HEK293T (cell line): ENCODE data around the gene RAB10.

ENCODE experiments used
- ARNT ChIP-seq: fragments of 450-650 bp; IDR thresholded peaks from 2 replicates; pipeline ENCODE4 v1.6.1; 2017; ENCODE audit warnings: mild to moderate bottlenecking
- BHLHE40 ChIP-seq: fragments of 450-650 bp; IDR thresholded peaks from 2 replicates; pipeline ENCODE4 v1.6.1; 2016; ENCODE audit warnings: mild to moderate bottlenecking, moderate library complexity, borderline replicate concordance
- FOXA1 ChIP-seq: fragments of 450-650 bp; IDR thresholded peaks from 2 replicates; pipeline ENCODE4 v1.6.1; 2016; ENCODE audit warnings: mild to moderate bottlenecking
- FOXM1 ChIP-seq: fragments of 450-650 bp; IDR thresholded peaks from 2 replicates; pipeline ENCODE4 v1.6.1; 2017; ENCODE audit warnings: mild to moderate bottlenecking, borderline replicate concordance
- HDGF ChIP-seq: fragments of 450-650 bp; IDR thresholded peaks from 2 replicates; pipeline ENCODE4 v1.6.1; 2017; ENCODE audit warnings: antibody characterized with exemption, borderline replicate concordance
- LEF1 ChIP-seq: fragments of 450-650 bp; IDR thresholded peaks from 2 replicates; pipeline ENCODE4 v1.6.1; 2017; ENCODE audit warnings: mild to moderate bottlenecking, borderline replicate concordance
- SP1 ChIP-seq: fragments of 450-650 bp; IDR thresholded peaks from 2 replicates; pipeline ENCODE4 v1.6.1; 2017
- SUZ12 ChIP-seq: fragments of 450-650 bp; IDR thresholded peaks from 2 replicates; pipeline ENCODE4 v1.6.1; 2016; ENCODE audit warnings: mild to moderate bottlenecking

DNA sequence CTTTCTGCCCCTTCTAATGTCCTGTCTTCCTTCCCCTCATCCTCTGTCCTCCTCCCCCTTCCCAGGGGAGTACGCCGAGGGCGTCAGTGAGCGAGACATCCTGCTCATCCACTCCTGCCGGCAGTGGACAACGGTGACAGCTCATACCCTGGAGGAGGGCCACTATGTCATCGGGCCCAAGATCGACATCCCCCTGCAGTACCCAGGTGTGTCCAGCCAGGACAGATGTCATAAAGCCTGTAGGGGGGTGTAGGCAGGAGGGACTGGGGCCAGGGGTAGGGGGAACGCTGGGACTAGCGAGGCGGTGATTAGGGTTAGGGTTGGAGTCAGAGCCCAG, 142.4 kb downstream of the RAB10 start:
- TF ChIP-seq BHLHE40 (no peak), HDGF (no peak), FOXA1 (no peak), SP1 (no peak), SUZ12 (no peak), LEF1 (no peak), FOXM1 (no peak), ARNT (no peak)
